Endothelial cell of umbilical vein (primary cell): ENCODE data around the gene FILIP1L. TPM values are rescaled to one million over a fixed set of nuclear protein-coding genes. Genes with fewer than 3 reads are reported as not detected.

Source experiments
- BruUV-seq: library from RNA; stranded (reverse); fragments of 400-500 nt; replicated peaks from 2 replicates; lab custom pipeline; 2021; lab: Mats Ljungman, UMichigan
- CTCF ChIA-PET: fragments of 300-600, 350-600 bp; sonication (Branson Sonifier 250); formaldehyde crosslinking; loops from one replicate; lab custom pipeline; 2021; ENCODE audit warnings: antibody characterized with exemption, inconsistent platforms; lab: Charles Lee
- POLR2A ChIA-PET: fragments of 300-600, 350-600 bp; sonication (Branson Sonifier 250); formaldehyde crosslinking; loops from one replicate; lab custom pipeline; 2021; ENCODE audit warnings: antibody characterized with exemption, inconsistent platforms; lab: Charles Lee
- DNase-seq: peaks from one replicate; pipeline ENCODE4 v3.0.0-alpha.2; 2011; ENCODE audit warnings: low read depth, low spot score
- FAIRE-seq: peaks from 2 replicates; lab custom pipeline; 2011; peaks lifted over from hg19 to GRCh38; lab: Jason Lieb, UNC
- H2AFZ ChIP-seq: 2 replicates; pipeline ENCODE4 v1.6.0; 2012; ENCODE audit warnings: low read depth, low read length, control low read depth, inconsistent platforms
- H3K27ac ChIP-seq: 2 replicates; pipeline ENCODE4 v1.5.1; 2011; ENCODE audit warnings: low read depth, mild to moderate bottlenecking, control low read depth, low read length, moderate library complexity; ENCODE audit not compliant: insufficient read depth
- H3K27me3 ChIP-seq, 2 experiments: 2 replicates each; pipeline versions ENCODE4 v1.6.0 to v1.6.1; 2011; ENCODE audit warnings: low read length in 2 of 2, mixed read lengths in 1 of 2; ENCODE audit not compliant: control insufficient read depth in 2 of 2, insufficient read depth in 2 of 2
- H3K36me3 ChIP-seq, 2 experiments: 2 replicates in 1 of 2; 3 replicates in 1 of 2; pipeline ENCODE4 v1.5.1; 2011; ENCODE audit warnings: low read length in 2 of 2, mild to moderate bottlenecking in 1 of 2, moderate library complexity in 1 of 2; ENCODE audit not compliant: control insufficient read depth in 2 of 2, insufficient read depth in 2 of 2; ENCODE audit errors: extremely low read depth in 1 of 2
- H3K4me1 ChIP-seq: 3 replicates; pipeline ENCODE4 v1.5.1; 2011; ENCODE audit warnings: mild to moderate bottlenecking, low read length; ENCODE audit not compliant: control insufficient read depth, insufficient read depth; ENCODE audit errors: extremely low read depth
- H3K4me2 ChIP-seq: 2 replicates; pipeline ENCODE4 v1.6.1; 2011; ENCODE audit warnings: low read length, control low read depth, mixed read lengths; ENCODE audit not compliant: insufficient read depth
- H3K4me3 ChIP-seq, 3 experiments: fragments of 200-600 bp in 1 of 3; sonication (generic), shearing (Covaris generic) in 1 of 3; replicated peaks in 1 of 3; 2 replicates each; pipeline ENCODE4 v1.5.1; 2011 to 2016; ENCODE audit warnings: control low read depth in 3 of 3, low read length in 3 of 3, mild to moderate bottlenecking in 2 of 3, inconsistent platforms in 1 of 3, low read depth in 1 of 3, moderate library complexity in 1 of 3; ENCODE audit not compliant: insufficient read depth in 1 of 3
- H3K79me2 ChIP-seq: 2 replicates; pipeline ENCODE4 v1.6.0; 2012; ENCODE audit warnings: low read length, inconsistent platforms; ENCODE audit not compliant: control insufficient read depth, insufficient read depth
- H3K9ac ChIP-seq: replicated peaks from 2 replicates; pipeline ENCODE3; 2011; ENCODE audit warnings: low read length, control low read depth; ENCODE audit not compliant: insufficient read depth; ENCODE audit errors: extremely low read depth
- H3K9me1 ChIP-seq: replicated peaks from 3 replicates; pipeline ENCODE4 v1.6.0; 2011; ENCODE audit warnings: mild to moderate bottlenecking, low read length; ENCODE audit not compliant: control insufficient read depth, insufficient read depth; ENCODE audit errors: extremely low read depth
- H3K9me3 ChIP-seq: replicated peaks from 2 replicates; pipeline ENCODE4 v1.5.1; 2012; ENCODE audit warnings: low read length, inconsistent platforms; ENCODE audit not compliant: control insufficient read depth, insufficient read depth
- H4K20me1 ChIP-seq: replicated peaks from 2 replicates; pipeline ENCODE3; 2011; ENCODE audit warnings: mild to moderate bottlenecking, low read length; ENCODE audit not compliant: control insufficient read depth, insufficient read depth; ENCODE audit errors: extremely low read depth
- EZH2 ChIP-seq: IDR thresholded peaks from 2 replicates; pipeline ENCODE4 v1.6.1; 2012; ENCODE audit warnings: borderline replicate concordance, low read depth, mild to moderate bottlenecking, moderate library complexity, low read length, inconsistent platforms; ENCODE audit not compliant: severe bottlenecking
- FOS ChIP-seq: IDR thresholded peaks from 2 replicates; pipeline ENCODE4 v1.6.1; 2011; ENCODE audit warnings: mild to moderate bottlenecking, low read length, moderate library complexity, borderline replicate concordance; ENCODE audit not compliant: insufficient read depth
- GATA2 ChIP-seq: IDR thresholded peaks from 2 replicates; pipeline ENCODE4 v1.7.0; 2011; ENCODE audit warnings: low read depth, mild to moderate bottlenecking, moderate library complexity, mixed read lengths, low read length; ENCODE audit not compliant: insufficient read length, insufficient read depth
- JUN ChIP-seq: IDR thresholded peaks from 2 replicates; pipeline ENCODE4 v1.6.1; 2011; ENCODE audit warnings: borderline replicate concordance, low read depth; ENCODE audit not compliant: insufficient read length, insufficient read depth
- MYC ChIP-seq: IDR thresholded peaks from one replicate; pipeline ENCODE4 v1.6.1; 2011; ENCODE audit warnings: mild to moderate bottlenecking, low read depth, low read length
- POLR2A ChIP-seq: IDR thresholded peaks from 2 replicates; pipeline ENCODE4 v1.6.1; 2012; ENCODE audit warnings: low read depth, mild to moderate bottlenecking, control low read depth, low read length
- POLR2AphosphoS5 ChIP-seq: IDR thresholded peaks from 2 replicates; pipeline ENCODE4 v1.6.1; 2012; ENCODE audit warnings: low read depth, mild to moderate bottlenecking, control low read depth, low read length, moderate library complexity; ENCODE audit not compliant: insufficient read depth
- dilution Hi-C: fragments of 300-500 bp; cut with MboI; formaldehyde crosslinking; loops from one replicate; pipeline ENCODE4 v1.15.0; 2019; ENCODE audit warnings: low sequenced_read_pairs; ENCODE audit not compliant: extremely low pct_ligation_motif_present
- intact Hi-C: fragments of 100-400 bp; cut with micrococcal nuclease; formaldehyde crosslinking; loops from one replicate; pipeline ENCODE4 v1.10.0; 2022
- polyA plus RNA-seq, 4 experiments: library from polyadenylated mRNA; depleted of rRNA in 3 of 4; stranded (reverse) in 3 of 4; unstranded in 1 of 4; fragments of >200 nt; gene quantifications; 2 replicates each; pipeline versions ENCODE4 v1.2.1 to v1.2.3, GENCODE V29; 2011 to 2012; ENCODE audit warnings: missing spikeins in 1 of 4
- total RNA-seq: library from RNA; stranded (reverse); gene quantifications from 2 replicates; pipeline ENCODE4 v1.2.3, GENCODE V29; 2021
- TF ChIP-seq, protein P1 (sequence below), 2 donors: IDR thresholded peaks; 1 replicate in 1 of 2; 2 replicates in 1 of 2; pipeline ENCODE4 v1.5.1; 2011; ENCODE audit warnings: low read length in 2 of 2, mild to moderate bottlenecking in 2 of 2, moderate library complexity in 2 of 2, control low read depth in 1 of 2, inconsistent platforms in 1 of 2, low read depth in 1 of 2; ENCODE audit not compliant: insufficient read depth in 1 of 2; ENCODE audit errors: extremely low read depth in 1 of 2
- TF ChIP-seq, protein P2 (sequence below): IDR thresholded peaks from 2 replicates; pipeline ENCODE4 v1.6.1; 2011; ENCODE audit not compliant: insufficient read depth, insufficient read length

The FILIP1L gene
- total and polyA plus RNA-seq, 2 donors (not counting 3 experiments of a cell fraction or from before 2014, with no cell fraction given): 26.0 to 29.9 TPM

DNA sequence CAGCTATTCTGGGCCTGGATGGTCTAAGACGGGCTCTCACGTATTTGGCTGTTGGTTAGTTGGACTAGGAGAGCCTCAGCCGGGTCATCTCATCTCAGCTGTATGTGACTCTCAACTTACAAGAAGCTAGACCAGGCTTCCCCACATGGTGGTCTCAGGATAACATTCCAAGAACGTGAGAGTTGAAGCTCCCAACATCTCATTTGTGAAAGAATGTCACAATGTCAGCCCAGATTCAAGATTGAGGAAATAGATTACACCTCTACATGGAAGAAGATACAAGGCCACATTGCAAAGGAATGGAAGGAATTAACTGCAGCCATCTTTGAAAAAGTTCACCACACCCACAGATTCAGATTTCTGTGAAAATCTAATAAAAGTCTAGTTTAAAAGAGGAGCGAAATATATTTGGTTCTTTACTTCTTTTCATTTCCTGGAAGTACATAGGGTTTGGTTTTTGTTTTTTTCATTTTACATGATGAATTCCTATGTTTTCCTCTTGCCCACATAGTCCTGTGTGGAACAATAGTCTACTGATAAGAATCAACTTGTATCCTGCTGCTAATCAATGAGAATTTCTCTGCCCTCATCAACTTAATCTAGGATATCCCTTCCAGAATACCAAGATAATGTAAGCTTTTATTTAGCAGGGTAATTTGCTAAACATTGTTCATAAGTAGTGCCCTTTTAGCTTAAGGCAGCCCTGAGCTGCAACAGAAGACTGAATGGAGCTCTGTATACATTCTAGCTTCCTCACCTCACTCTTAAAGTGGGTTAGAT lies 180.1 kb downstream of the FILIP1L start:
- intact Hi-C loops (no loop called here), dilution Hi-C loops (no loop called here)
- Histone ChIP-seq H3K4me3 (no peak overlapping the region), H4K20me1 (no peaks in the 10 kb centered on the region), H3K9me1 (no peaks in the 10 kb centered on the region), H3K79me2 (no peaks in the 10 kb centered on the region), H3K27ac (no peak overlapping the region), H3K27me3 (no peaks in the 10 kb centered on the region), H3K9me3 (no peaks in the 10 kb centered on the region), H3K4me2 (no peak overlapping the region), H2AFZ (no peak overlapping the region), H3K36me3 (no peaks in the 10 kb centered on the region), H3K4me1 (peaks cover 16% of the 10 kb centered on the region), H3K9ac (no peak overlapping the region)
- FAIRE-seq (peak; percentile 73), DNase-seq (peak; percentile 36)
- BruUV-seq: no TSS peak
- CTCF ChIA-PET: interaction anchor here (1.0 to 1.4 kb wide), 3 partner anchors 17 to 320 kb away, joined by 4 to 5 read pairs (median 4); no protein-coding TSS in a partner anchor
- TF ChIP-seq, protein P1, sequence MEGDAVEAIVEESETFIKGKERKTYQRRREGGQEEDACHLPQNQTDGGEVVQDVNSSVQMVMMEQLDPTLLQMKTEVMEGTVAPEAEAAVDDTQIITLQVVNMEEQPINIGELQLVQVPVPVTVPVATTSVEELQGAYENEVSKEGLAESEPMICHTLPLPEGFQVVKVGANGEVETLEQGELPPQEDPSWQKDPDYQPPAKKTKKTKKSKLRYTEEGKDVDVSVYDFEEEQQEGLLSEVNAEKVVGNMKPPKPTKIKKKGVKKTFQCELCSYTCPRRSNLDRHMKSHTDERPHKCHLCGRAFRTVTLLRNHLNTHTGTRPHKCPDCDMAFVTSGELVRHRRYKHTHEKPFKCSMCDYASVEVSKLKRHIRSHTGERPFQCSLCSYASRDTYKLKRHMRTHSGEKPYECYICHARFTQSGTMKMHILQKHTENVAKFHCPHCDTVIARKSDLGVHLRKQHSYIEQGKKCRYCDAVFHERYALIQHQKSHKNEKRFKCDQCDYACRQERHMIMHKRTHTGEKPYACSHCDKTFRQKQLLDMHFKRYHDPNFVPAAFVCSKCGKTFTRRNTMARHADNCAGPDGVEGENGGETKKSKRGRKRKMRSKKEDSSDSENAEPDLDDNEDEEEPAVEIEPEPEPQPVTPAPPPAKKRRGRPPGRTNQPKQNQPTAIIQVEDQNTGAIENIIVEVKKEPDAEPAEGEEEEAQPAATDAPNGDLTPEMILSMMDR (IDR thresholded peaks at IDR 0.05; ENCODE audit: extremely low read depth in 1 of 2, insufficient read depth in 1 of 2, low read depth in 1 of 2, low read length in 2 of 2): no peak
- TF ChIP-seq FOS (no peak), MYC (no peak), POLR2AphosphoS5 (no peak), GATA2 (no peak), JUN (no peak), POLR2A (no peak), EZH2 (no peak)
- TF ChIP-seq, protein P2, sequence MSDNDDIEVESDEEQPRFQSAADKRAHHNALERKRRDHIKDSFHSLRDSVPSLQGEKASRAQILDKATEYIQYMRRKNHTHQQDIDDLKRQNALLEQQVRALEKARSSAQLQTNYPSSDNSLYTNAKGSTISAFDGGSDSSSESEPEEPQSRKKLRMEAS: no peak
- POLR2A ChIA-PET: interaction anchor here (0.6 kb wide), 1 partner anchor 1139 kb away, joined by 3 read pairs; no protein-coding TSS in a partner anchor
